HG02870 (cell line): ENCODE measurements around the gene ADAM20.
"Not testable (repeated sequence)": the region's sequence is repeated elsewhere in the genome, so short reads cannot be mapped to it uniquely, and the experiment has no call there.

ENCODE experiments used
- ATAC-seq: cut with Tn5 transposase; IDR thresholded peaks from one replicate; pipeline ENCODE4 v1.9.1; 2021; ENCODE audit warnings: mild to moderate bottlenecking, moderate library complexity; ENCODE audit not compliant: unreplicated experiment

The ADAM20 gene

GRCh38 chr14:70534904-70535303 is at the start of gene ADAM20:
Gene ADAM20 (minus strand): TSS chr14:70535004. CDS start chr14:70524757, 10,247 bp downstream.
- no peak for ATAC-seq

- no peak for ATAC-seq
Measured at GRCh38 chr14:70576891-70577290, 42.1 kb upstream of the ADAM20 start.

DNA sequence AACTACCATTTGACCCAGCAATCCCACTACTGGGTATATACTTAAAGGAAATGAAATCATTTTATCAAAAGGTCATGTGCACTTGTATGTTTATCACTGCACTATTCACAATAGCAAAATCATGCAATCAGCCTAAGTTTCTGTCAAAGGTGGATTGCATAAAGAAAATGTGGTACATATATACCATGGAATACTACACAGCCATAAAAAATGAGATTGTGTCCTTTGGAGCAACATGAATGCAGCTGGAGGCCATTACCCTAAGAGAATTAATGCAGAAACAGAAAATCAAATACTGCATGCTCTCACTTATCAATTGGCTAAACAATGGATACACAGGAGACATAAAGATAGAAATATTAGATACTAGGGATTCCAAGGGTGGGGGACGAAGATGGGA is 38.2 kb upstream of the ADAM20 start:
- no peak for ATAC-seq

DNA sequence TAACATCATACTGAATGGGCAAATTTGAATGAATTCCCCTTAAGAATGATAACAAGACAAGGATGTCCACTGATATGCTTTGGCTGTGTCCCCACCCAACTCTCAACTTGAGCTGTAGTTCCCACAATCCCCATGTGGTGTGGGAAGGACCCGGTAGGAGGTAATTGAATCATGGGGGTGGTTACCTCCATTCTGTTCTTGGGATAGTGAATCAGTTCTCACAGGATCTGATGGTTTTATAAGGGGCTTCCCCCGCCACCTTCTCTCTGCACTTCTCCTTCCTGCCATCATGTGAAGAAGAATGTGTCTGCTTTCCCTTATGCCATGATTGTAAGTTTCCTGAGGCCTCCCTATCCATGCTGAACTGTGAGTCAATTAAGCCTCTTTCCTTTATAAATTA is 36.3 kb upstream of the ADAM20 start:
- no peak for ATAC-seq

DNA sequence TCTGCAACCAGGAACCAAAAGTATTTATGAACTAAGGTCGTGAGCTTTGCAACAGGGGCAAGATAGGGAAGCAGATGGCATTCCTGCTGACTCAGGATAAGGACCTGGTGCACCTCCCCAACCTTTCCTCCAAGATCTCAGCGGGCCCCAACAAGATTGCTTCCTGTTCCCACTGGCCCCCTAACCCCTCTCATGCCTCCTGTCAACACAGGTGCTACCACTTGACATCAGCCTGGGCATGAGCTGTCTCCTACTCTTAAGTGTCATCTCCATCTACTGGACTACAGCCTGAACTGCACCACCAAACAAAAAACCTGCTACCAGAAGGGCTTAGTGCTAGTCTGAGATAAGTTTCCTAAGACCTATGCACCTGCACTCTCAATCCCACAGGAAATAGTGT is 33.0 kb upstream of the ADAM20 start:
- ATAC-seq: no peak

GRCh38 chr14:70563869-70564268 is 29.1 kb upstream of the ADAM20 start:
- no peak for ATAC-seq

GRCh38 chr14:70563417-70563816 is 28.6 kb upstream of the ADAM20 start:
- no peak for ATAC-seq

DNA sequence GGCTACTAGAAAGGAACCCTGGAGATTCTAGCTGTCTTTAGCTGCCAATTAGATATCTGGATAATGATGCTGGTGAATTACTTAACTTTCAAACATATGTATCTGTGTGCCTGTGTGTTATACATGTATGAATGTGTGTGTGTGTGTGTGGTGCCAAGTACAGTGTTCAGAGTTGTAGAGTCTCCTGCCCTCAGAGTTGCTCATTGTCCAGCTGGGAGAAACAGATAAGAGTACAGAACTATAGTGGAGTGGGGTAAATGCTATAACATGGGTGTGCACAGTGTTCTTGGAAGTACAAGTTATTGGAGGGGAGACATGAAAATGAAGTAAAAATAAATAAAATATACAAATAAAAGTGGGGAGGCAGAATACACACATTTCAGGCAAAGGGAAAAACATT is 23.6 kb upstream of the ADAM20 start:
- no peak for ATAC-seq

DNA sequence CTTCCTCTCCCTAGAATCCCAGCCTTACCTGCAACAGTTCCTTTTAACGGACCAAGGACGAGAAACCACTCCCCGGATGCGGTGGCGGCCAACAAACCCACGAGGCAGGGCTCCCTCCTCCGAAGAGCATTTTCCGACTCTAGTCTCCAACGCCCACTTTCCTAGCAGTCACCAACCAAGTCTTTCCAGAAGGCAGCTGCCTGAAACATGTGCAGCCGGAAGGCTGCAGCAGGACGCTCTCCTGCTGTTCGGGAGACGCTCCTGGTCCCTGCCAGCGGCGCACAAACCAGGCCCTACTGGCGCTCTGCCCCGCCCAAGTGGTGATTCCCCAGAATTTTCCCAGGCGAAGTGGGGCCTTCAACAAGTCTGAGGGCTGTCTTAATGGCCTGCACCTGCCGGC is 21.1 kb upstream of the ADAM20 start:
- ATAC-seq: no peak

GRCh38 chr14:70538087-70538486 is 3.3 kb upstream of the ADAM20 start:
- no peak for ATAC-seq

DNA sequence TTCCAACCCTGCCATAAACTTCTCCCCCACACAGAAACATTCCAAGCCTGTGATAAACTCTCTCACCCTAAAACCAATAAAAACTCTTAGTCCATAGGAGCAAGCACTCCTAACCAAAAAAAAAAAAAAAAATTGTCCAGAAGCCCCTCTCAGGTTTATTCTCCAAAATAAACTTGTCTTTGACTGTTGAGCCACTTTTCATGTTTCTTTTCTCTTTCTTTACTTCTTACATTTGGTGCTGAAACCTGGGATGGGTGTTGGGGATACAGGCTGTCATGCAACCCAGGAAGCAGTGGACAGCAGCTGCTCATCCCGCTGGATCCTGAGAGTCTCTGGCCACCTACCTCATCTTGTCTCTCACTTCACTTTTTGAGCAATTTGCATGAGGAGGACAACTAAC is 2.0 kb upstream of the ADAM20 start:
- no peak for ATAC-seq

DNA sequence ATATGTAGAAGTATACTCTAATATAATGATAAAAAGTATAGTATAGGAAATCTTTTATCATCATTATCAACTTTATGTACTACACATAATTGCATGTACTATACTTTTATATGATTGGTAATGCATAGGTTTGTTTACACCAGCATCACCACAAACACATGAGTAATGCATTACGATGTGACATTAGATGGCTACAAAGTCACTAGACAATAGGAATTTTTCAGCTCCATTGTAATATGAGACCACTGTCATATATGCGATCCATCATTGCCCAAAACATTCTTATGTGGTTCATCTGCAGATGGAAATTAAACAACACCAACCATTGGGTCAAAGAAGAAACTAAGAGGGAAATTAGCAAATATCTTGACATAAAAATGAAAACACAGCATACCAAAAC is 4.4 kb downstream of the ADAM20 start:
- ATAC-seq: no peak

- no peak for ATAC-seq
Measured at GRCh38 chr14:70527501-70528105, 7.2 kb downstream of the ADAM20 start.

GRCh38 chr14:70525691-70526090 is 9.1 kb downstream of the ADAM20 start:
- no peak for ATAC-seq

DNA sequence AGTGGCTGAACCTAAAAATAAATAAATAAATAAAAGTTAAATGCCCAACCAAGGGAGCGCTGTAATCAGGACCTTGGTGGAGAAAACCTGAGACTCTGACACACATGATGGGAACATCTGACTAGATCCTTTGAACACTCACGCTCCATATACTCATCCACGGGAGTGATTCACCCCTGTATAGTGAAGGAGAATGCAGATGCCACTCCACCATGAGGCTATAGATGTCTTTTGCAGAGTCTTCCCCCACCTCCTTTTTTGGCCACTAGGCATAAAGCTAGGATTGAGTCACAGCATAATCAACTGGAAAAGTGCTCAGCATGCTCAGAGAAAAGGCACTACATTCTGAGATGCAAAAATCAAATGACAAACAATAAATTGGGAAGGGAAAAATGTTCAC is 19.0 kb downstream of the ADAM20 start:
- ATAC-seq: no peak

DNA sequence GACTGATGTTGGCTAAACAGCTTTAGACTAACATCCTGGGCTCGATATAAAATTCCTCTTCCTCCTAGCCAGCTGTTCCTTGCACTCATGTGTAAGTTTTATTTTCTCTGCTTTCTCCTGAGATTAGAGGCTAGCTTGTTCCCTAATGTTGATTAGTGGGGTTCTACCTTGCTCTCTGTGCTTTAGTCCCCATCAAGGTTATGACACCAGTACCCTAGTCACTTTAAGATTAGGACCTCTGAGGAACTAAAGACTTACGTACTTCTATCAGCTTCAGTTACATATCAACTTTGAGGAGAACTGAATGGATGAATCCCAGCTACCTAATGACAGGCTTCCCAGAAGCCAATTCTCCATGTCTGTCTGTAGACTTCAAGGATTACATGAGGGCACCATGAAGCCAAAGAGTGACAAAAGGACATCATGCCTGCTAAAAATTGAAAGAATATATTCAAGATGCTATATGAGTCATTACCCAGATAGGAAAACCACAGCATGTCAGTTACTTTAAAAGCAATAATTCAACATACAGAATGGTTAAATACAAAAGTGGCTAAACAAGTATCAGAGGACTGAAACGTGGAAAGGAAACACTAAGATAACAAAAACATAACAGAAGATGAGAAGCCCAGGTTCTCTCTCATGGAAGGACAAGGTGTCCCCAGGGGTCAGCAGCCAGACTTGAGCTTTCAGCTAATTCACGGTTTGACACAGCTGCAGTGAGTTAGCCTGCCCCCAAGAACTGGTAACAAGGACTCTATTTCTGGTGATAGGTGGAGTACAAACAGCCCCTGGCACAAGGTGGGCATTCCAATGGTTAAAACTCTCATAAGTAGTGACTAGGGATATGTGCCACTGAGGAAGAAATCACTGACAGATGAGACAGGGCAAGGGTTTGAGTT is 20.4 kb downstream of the ADAM20 start:
- no peak for ATAC-seq

DNA sequence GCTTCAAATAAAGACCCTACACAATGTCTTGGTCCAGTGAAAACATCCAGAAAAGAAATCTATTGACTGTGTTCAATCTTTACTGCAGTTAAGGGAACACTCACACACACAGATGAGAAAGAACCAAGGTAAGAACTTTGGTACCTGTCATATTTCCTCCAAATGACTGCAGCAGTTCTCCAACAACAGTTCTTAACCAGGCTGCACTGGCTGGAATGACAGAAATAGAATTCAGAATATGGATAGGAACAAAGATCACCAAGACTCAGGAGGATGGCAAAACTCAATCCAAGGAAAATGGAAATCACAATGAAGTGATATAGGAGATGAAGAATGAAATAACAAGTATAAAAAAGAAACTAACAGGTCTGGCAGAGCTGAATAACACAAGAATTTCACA is 36.6 kb downstream of the ADAM20 start:
- no peak for ATAC-seq

GRCh38 chr14:70489579-70490200 is 45.1 kb downstream of the ADAM20 start:
- no peak for ATAC-seq

GRCh38 chr14:70477356-70478105 is 57.3 kb downstream of the ADAM20 start:
- not testable (repeated sequence) for ATAC-seq

DNA sequence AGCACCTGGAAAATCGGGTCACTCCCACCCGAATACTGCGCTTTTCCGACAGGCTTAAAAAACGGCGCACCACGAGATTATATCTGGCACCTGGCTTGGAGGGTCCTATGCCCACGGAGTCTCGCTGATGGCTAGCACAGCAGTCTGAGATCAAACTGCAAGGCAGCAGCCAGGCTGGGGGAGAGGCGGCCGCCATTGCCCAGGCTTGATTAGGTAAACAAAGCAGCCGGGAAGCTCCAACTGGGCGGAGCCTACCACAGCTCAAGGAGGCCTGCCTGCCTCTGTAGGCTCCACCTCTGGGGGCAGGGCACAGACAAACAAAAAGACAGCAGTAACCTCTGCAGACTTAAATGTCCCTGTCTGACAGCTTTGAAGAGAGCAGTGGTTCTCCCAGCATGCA is 59.3 kb downstream of the ADAM20 start:
- not testable (repeated sequence) for ATAC-seq

DNA sequence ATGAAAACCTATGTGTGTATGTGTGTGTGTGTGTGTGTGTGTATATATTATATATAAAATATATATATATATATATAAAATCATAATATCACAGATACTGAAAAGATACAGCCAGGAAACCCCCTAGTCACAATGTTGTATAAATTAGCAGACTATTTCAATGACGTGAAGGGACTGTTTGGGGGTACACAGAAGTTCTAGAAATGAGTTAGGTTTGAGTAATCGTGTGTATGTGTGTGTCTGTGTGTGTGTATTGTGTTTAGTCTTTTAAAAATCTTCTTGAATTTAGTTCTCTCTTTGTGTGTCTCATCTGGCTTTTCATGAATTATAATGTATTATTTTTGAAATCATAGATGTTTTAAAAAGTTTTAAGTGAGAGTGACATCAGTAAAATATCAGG is 61.0 kb downstream of the ADAM20 start:
- no peak for ATAC-seq
